BLaER1 treated with 17β-estradiol and CSF1 and Interleukin-3, amounts not matched to agents 10 nM and 100 nM (cell line): ENCODE results near the gene MAML3.

ENCODE experiments used
- H3K27ac ChIP-seq, 11 experiments: shearing (Covaris generic); formaldehyde crosslinking; 2 replicates each; pipeline ENCODE4 v1.8.1; 2022
- H3K27me3 ChIP-seq, 11 experiments: shearing (Covaris generic); formaldehyde crosslinking; 2 replicates each; pipeline ENCODE4 v1.8.1; 2022
- H3K36me3 ChIP-seq, 11 experiments: shearing (Covaris generic); formaldehyde crosslinking; 2 replicates each; pipeline ENCODE4 v1.8.1; 2022
- H3K4me1 ChIP-seq, 10 experiments: shearing (Covaris generic); formaldehyde crosslinking; 2 replicates each; pipeline ENCODE4 v1.8.1; 2022
- H3K4me2 ChIP-seq, 11 experiments: shearing (Covaris generic); formaldehyde crosslinking; 2 replicates each; pipeline ENCODE4 v1.8.1; 2022
- H3K4me3 ChIP-seq, 10 experiments: shearing (Covaris generic); formaldehyde crosslinking; 2 replicates each; pipeline ENCODE4 v1.8.1; 2022
- H3K9ac ChIP-seq, 11 experiments: shearing (Covaris generic); formaldehyde crosslinking; 2 replicates each; pipeline ENCODE4 v1.8.1; 2022
- H3K9me3 ChIP-seq, 11 experiments: shearing (Covaris generic); formaldehyde crosslinking; replicated peaks in 1 of 11; 2 replicates each; pipeline ENCODE4 v1.8.1; 2022
- H4K20me1 ChIP-seq, 11 experiments: shearing (Covaris generic); formaldehyde crosslinking; 2 replicates each; pipeline ENCODE4 v1.8.1; 2022
- Cebpa-rat ChIP-seq, 11 experiments: shearing (Covaris generic); IDR thresholded peaks; 2 replicates each; pipeline ENCODE4 v1.8.1; 2022

Gene MAML3

GRCh38 chr4:140126261-140126660 is 27.7 kb downstream of the MAML3 start:
- Histone ChIP-seq H3K36me3 (peaks cover 9 to 37% (median 24%) of the 10 kb centered on the region in 11 experiments; a peak in 17 of 22 replicates), H3K27ac (no peak overlapping the region), H3K27me3 (no peaks in the 10 kb centered on the region; a peak in 1 of 22 replicates), H3K4me3 (no peak overlapping the region), H4K20me1 (peaks cover 0 to 60% (median 13%) of the 10 kb centered on the region in 11 experiments; a peak in 11 of 22 replicates), H3K9ac (no peak overlapping the region), H3K4me1 (peaks cover 9 to 33% (median 26%) of the 10 kb centered on the region in 10 experiments; a peak in 18 of 20 replicates), H3K4me2 (no peak overlapping the region), H3K9me3 (peaks cover 0 to 31% (median 18%) of the 10 kb centered on the region in 11 experiments; a peak in 17 of 22 replicates)
- TF ChIP-seq Cebpa-rat (IDR thresholded peaks at IDR 0.05) = no peak

GRCh38 chr4:140125374-140125773 is 28.6 kb downstream of the MAML3 start:
- Histone ChIP-seq H4K20me1 (peaks cover 0 to 53% (median 7%) of the 10 kb centered on the region in 11 experiments; a peak in 10 of 22 replicates), H3K9me3 (peaks cover 0 to 35% (median 20%) of the 10 kb centered on the region in 11 experiments; a peak in 17 of 22 replicates), H3K4me2 (no peak overlapping the region), H3K9ac (no peak overlapping the region), H3K27ac (no peak overlapping the region), H3K4me3 (no peak overlapping the region), H3K36me3 (peaks cover 9 to 39% (median 22%) of the 10 kb centered on the region in 11 experiments; a peak in 17 of 22 replicates), H3K27me3 (no peaks in the 10 kb centered on the region; a peak in 1 of 22 replicates), H3K4me1 (peaks cover 0 to 33% (median 24%) of the 10 kb centered on the region in 10 experiments; a peak in 15 of 20 replicates)
- TF ChIP-seq Cebpa-rat (IDR thresholded peaks at IDR 0.05) = no peak

GRCh38 chr4:140123666-140124377 is 30.2 kb downstream of the MAML3 start:
- peaks cover 3 to 33% (median 15%) of the 10 kb centered on the region in 11 experiments; a peak in 14 of 22 replicates for H3K36me3 ChIP-seq
- no peaks in the 10 kb centered on the region for H3K27me3 ChIP-seq
- no peak for TF ChIP-seq Cebpa-rat (IDR thresholded peaks at IDR 0.05)
- no peak overlapping the region for H3K4me3 ChIP-seq
- peaks cover 0 to 44% (median 29%) of the 10 kb centered on the region in 10 experiments; a peak in 16 of 20 replicates for H3K4me1 ChIP-seq
- peaks cover 0 to 42% (median 7%) of the 10 kb centered on the region in 11 experiments; a peak in 10 of 22 replicates for H4K20me1 ChIP-seq
- no peak overlapping the region for H3K27ac ChIP-seq
- no peak overlapping the region for H3K9ac ChIP-seq
- H3K4me2 ChIP-seq = 0 out of 22 replicates have a peak overlapping the region, but pooled peaks of 1 of the 11 experiments have one; percentile 4
- H3K9me3 ChIP-seq = peaks cover 0 to 31% (median 19%) of the 10 kb centered on the region in 11 experiments; a peak in 16 of 22 replicates

- Histone ChIP-seq H4K20me1 (peaks cover 0 to 39% (median 7%) of the 10 kb centered on the region in 11 experiments; a peak in 9 of 22 replicates), H3K4me3 (no peak overlapping the region), H3K27ac (no peak overlapping the region), H3K27me3 (no peaks in the 10 kb centered on the region), H3K36me3 (peaks cover 0 to 24% (median 7%) of the 10 kb centered on the region in 11 experiments; a peak in 10 of 22 replicates), H3K4me1 (peaks cover 2 to 45% (median 33%) of the 10 kb centered on the region in 10 experiments; a peak in 17 of 20 replicates), H3K9me3 (peaks cover 0 to 31% (median 15%) of the 10 kb centered on the region in 11 experiments; a peak in 16 of 22 replicates), H3K4me2 (peak overlapping the region in 2 of 11 experiments; percentile 15 to 30; a peak in 1 of 22 replicates), H3K9ac (no peak overlapping the region)
- no peak for TF ChIP-seq Cebpa-rat (IDR thresholded peaks at IDR 0.05)
Measured at GRCh38 chr4:140122891-140123290, 31.1 kb downstream of the MAML3 start.

GRCh38 chr4:140121646-140122045 is 32.3 kb downstream of the MAML3 start:
- Histone ChIP-seq H4K20me1 (peaks cover 0 to 29% (median 4%) of the 10 kb centered on the region in 11 experiments; a peak in 6 of 22 replicates), H3K4me3 (no peak overlapping the region), H3K36me3 (peaks cover 0 to 15% (median 4%) of the 10 kb centered on the region in 11 experiments; a peak in 8 of 22 replicates), H3K27ac (no peak overlapping the region), H3K4me1 (peaks cover 14 to 53% (median 38%) of the 10 kb centered on the region in 10 experiments), H3K9ac (no peak overlapping the region), H3K27me3 (no peaks in the 10 kb centered on the region), H3K4me2 (no peak overlapping the region), H3K9me3 (peaks cover 0 to 24% (median 15%) of the 10 kb centered on the region in 11 experiments; a peak in 14 of 22 replicates)
- no peak for TF ChIP-seq Cebpa-rat (IDR thresholded peaks at IDR 0.05)

GRCh38 chr4:140118931-140119640 is 34.9 kb downstream of the MAML3 start:
- Histone ChIP-seq H3K4me3 (no peak overlapping the region), H3K4me1 (peaks cover 34 to 61% (median 49%) of the 10 kb centered on the region in 10 experiments), H3K27ac (no peak overlapping the region), H3K9ac (no peak overlapping the region), H3K27me3 (no peaks in the 10 kb centered on the region), H3K9me3 (peaks cover 0 to 21% (median 14%) of the 10 kb centered on the region in 11 experiments; a peak in 14 of 22 replicates), H3K4me2 (peak overlapping the region in 6 of 11 experiments; percentile 2 to 73 (median 22); a peak in 9 of 22 replicates), H3K36me3 (peaks cover 0 to 9% (median 0%) of the 10 kb centered on the region in 11 experiments; a peak in 2 of 22 replicates), H4K20me1 (peaks cover 0 to 10% (median 0%) of the 10 kb centered on the region in 11 experiments; a peak in 5 of 22 replicates)
- TF ChIP-seq Cebpa-rat (IDR thresholded peaks at IDR 0.05) = no peak

GRCh38 chr4:140117947-140118346 is 36.0 kb downstream of the MAML3 start:
- TF ChIP-seq Cebpa-rat (IDR thresholded peaks at IDR 0.05) = no peak
- no peaks in the 10 kb centered on the region for H3K27me3 ChIP-seq

GRCh38 chr4:140116442-140117104 is 37.4 kb downstream of the MAML3 start:
- Histone ChIP-seq H3K4me1 (peaks cover 36 to 54% (median 47%) of the 10 kb centered on the region in 10 experiments), H3K4me2 (peak overlapping the region; percentile 48 to 85 (median 69)), H3K27ac (peak overlapping the region in 10 of 11 experiments; percentile 38 to 70 (median 54); a peak in 20 of 22 replicates), H3K4me3 (no peak overlapping the region), H3K27me3 (no peaks in the 10 kb centered on the region), H3K36me3 (peaks cover 0 to 18% (median 1%) of the 10 kb centered on the region in 11 experiments; a peak in 8 of 22 replicates), H3K9ac (peak overlapping the region in 3 of 11 experiments; percentile 11 to 29 (median 15); a peak in 3 of 22 replicates), H3K9me3 (peaks cover 0 to 13% (median 4%) of the 10 kb centered on the region in 11 experiments; a peak in 10 of 22 replicates), H4K20me1 (peaks cover 0 to 20% (median 0%) of the 10 kb centered on the region in 11 experiments; a peak in 5 of 22 replicates)
- no peak for TF ChIP-seq Cebpa-rat (IDR thresholded peaks at IDR 0.05)

More at GRCh38 chr4:140117947-140118346, 36.0 kb downstream of the MAML3 start:
- Histone ChIP-seq H4K20me1 (peaks cover 0 to 20% (median 0%) of the 10 kb centered on the region in 11 experiments; a peak in 5 of 22 replicates), H3K36me3 (peaks cover 0 to 9% (median 0%) of the 10 kb centered on the region in 11 experiments; a peak in 4 of 22 replicates), H3K4me1 (peaks cover 36 to 54% (median 49%) of the 10 kb centered on the region in 10 experiments), H3K4me3 (no peak overlapping the region), H3K9ac (no peak overlapping the region), H3K4me2 (peak overlapping the region in 8 of 11 experiments; percentile 5 to 73 (median 26); a peak in 7 of 22 replicates), H3K27ac (no peak overlapping the region), H3K9me3 (peaks cover 0 to 21% (median 14%) of the 10 kb centered on the region in 11 experiments; a peak in 14 of 22 replicates)
